ENCODE data around the gene EYS. TPM values are rescaled to one million over a fixed set of nuclear protein-coding genes. Genes with fewer than 3 reads are reported as not detected.

The EYS gene
- total RNA-seq, 2 donors from 2014 or later = not detected

- no peak for ATAC-seq (ENCODE audit: insufficient number of reproducible peaks, low FRiP score, low read depth)
- Histone ChIP-seq H3K27me3 (replicated peaks; ENCODE audit: insufficient read depth) (no peaks in the 10 kb centered on the region), H3K4me3 (no peak overlapping the region), H3K27ac (no peak overlapping the region), H3K4me1 (ENCODE audit: control insufficient read depth in 1 of 2, low read depth in 2 of 2) (no peaks in the 10 kb centered on the region), H3K9me3 (no peaks in the 10 kb centered on the region), H3K36me3 (no peaks in the 10 kb centered on the region)
- no peak for DNase-seq (ENCODE audit: low spot score)
- no peak for TF ChIP-seq CTCF (IDR thresholded peaks at IDR 0.05)
Observed at GRCh38 chr6:64930681-64931080, 776.3 kb downstream of the EYS start.

DNA sequence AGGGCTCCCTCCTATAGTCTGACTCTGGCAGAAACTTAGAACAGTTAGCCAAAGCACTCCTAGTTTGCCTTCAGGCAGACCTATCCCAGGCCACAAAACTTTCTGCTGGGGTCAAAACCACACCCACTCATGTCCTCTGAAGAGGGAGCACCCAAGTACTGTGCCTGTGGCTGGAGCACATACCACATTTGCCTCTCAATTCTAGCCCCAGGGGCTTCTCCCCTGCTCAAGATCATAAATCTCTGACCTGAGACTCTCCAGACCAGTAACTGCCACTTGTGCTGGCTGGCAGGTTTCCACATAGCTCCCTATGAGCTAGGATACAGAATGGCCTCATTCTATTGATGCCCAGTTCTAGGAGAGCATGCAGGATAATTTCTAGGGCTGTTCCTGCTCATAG lies 781.0 kb downstream of the EYS start:
- DNase-seq (ENCODE audit: low spot score) (no peak), ATAC-seq (ENCODE audit: insufficient number of reproducible peaks, low FRiP score, low read depth) (no peak)
- no peaks in the 10 kb centered on the region for H3K9me3 ChIP-seq
- H3K4me3 ChIP-seq = no peak overlapping the region
- no peaks in the 10 kb centered on the region for H3K4me1 ChIP-seq (ENCODE audit: control insufficient read depth in 1 of 2, low read depth in 2 of 2)
- H3K27ac ChIP-seq = no peak overlapping the region
- H3K27me3 ChIP-seq (replicated peaks; ENCODE audit: insufficient read depth) = no peaks in the 10 kb centered on the region
- H3K36me3 ChIP-seq = no peaks in the 10 kb centered on the region
- no peak for TF ChIP-seq CTCF (IDR thresholded peaks at IDR 0.05)

DNA sequence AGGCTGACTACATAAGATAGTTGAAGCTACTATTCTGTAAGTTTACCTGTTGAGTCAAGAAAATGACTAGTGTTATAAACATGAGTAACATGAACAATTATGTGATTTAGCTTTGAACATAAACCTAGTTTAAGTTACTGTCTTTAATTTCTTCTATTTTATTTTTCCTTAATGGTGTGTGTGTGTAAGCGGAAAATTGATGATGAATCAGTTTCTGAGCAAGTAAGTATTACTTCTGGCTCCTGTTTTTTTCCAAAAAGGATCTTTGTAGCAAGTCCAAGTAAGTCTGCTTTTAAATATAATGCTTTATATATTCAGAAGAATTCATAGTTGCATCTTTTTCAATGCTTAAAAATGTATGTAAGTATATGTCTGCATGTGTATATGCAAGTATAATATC lies 786.8 kb downstream of the EYS start:
- DNase-seq (ENCODE audit: low spot score) (no peak), ATAC-seq (ENCODE audit: insufficient number of reproducible peaks, low FRiP score, low read depth) (no peak)
- no peak for TF ChIP-seq CTCF (IDR thresholded peaks at IDR 0.05)

DNA sequence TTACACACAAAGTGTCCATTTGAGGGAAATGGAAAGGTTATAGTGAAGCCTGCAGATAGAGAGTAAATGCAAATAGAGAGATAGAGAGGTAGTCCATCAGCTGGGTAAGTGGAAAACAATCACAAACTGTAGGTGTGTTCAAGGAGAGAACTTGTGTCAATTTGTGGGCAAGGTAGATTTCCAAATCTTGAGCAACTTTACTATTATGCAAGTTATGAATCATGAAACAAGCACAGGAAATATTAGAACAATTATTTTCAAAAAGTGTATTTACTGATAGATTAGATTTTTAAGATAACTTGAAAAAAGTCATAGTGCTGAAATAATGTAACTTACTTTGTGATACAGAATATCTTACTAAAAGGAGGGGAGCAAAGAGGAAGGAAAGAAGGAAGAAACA lies 792.9 kb downstream of the EYS start:
- no peak overlapping the region for H3K4me3 ChIP-seq
- ATAC-seq (ENCODE audit: insufficient number of reproducible peaks, low FRiP score, low read depth) (no peak), DNase-seq (ENCODE audit: low spot score) (no peak)
- no peak overlapping the region for H3K27ac ChIP-seq
- no peaks in the 10 kb centered on the region for H3K9me3 ChIP-seq
- no peaks in the 10 kb centered on the region for H3K4me1 ChIP-seq (ENCODE audit: control insufficient read depth in 1 of 2, low read depth in 2 of 2)
- H3K27me3 ChIP-seq (replicated peaks; ENCODE audit: insufficient read depth) = no peaks in the 10 kb centered on the region
- no peak for TF ChIP-seq CTCF (IDR thresholded peaks at IDR 0.05)
- H3K36me3 ChIP-seq = no peaks in the 10 kb centered on the region

More for the DNA sequence above, 786.8 kb downstream of the EYS start:
- no peaks in the 10 kb centered on the region for H3K4me1 ChIP-seq (ENCODE audit: control insufficient read depth in 1 of 2, low read depth in 2 of 2)
- no peak overlapping the region for H3K27ac ChIP-seq
- no peak overlapping the region for H3K4me3 ChIP-seq
- no peaks in the 10 kb centered on the region for H3K27me3 ChIP-seq (replicated peaks; ENCODE audit: insufficient read depth)
- H3K9me3 ChIP-seq = no peaks in the 10 kb centered on the region
- no peaks in the 10 kb centered on the region for H3K36me3 ChIP-seq

DNA sequence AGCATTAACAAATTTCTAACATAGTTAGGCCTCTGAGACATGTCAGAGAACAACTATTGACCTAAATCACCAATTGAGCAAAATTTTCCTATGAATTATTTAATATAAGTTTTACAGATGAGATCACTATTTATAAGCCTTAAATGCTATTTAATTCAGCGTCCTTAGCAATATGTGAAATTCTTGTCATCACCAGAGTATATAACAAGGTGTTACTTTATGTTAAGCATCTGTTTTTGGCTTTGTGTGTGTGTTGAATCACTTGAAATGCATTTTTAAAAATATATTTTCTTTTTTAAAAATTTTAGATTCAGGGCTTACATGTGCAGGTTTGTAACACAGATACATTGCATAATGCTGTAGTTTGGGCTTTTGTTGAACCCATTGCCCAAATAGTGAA lies 794.1 kb downstream of the EYS start:
- no peak for TF ChIP-seq CTCF (IDR thresholded peaks at IDR 0.05)
- no peaks in the 10 kb centered on the region for H3K27me3 ChIP-seq (replicated peaks; ENCODE audit: insufficient read depth)
- H3K36me3 ChIP-seq = no peaks in the 10 kb centered on the region
- H3K4me3 ChIP-seq = no peak overlapping the region
- no peaks in the 10 kb centered on the region for H3K9me3 ChIP-seq
- H3K4me1 ChIP-seq (ENCODE audit: control insufficient read depth in 1 of 2, low read depth in 2 of 2) = no peaks in the 10 kb centered on the region
- DNase-seq (ENCODE audit: low spot score) (no peak), ATAC-seq (ENCODE audit: insufficient number of reproducible peaks, low FRiP score, low read depth) (no peak)
- H3K27ac ChIP-seq = no peak overlapping the region

Measured in thoracic aorta (tissue), 2 donors.